K562 (cell line): ENCODE data around the gene BLTP3A. TPM values are rescaled to one million over a fixed set of nuclear protein-coding genes. Genes with fewer than 3 reads are reported as not detected.

ENCODE experiments used
- E2F8 ChIP-seq: fragments of 450-650 bp; IDR thresholded peaks from 2 replicates; pipeline ENCODE4 v1.7.1; 2018; ENCODE audit warnings: mild to moderate bottlenecking, low read depth; ENCODE audit not compliant: partially characterized antibody
- FOS ChIP-seq: IDR thresholded peaks from 3 replicates; pipeline ENCODE4 v1.6.1; 2011; ENCODE audit not compliant: insufficient read length; ENCODE audit errors: extremely low read depth
- HDAC2 ChIP-seq: fragments of 450-650 bp; IDR thresholded peaks from 2 replicates; pipeline ENCODE4 v1.6.1; 2016; ENCODE audit warnings: mild to moderate bottlenecking
- KAT7 ChIP-seq: sonication (generic); formaldehyde crosslinking; IDR thresholded peaks from 2 replicates; pipeline ENCODE4 v1.8.0; 2022; ENCODE audit warnings: missing genetic modification reagents, mild to moderate bottlenecking, borderline replicate concordance
- NR2F6 ChIP-seq: fragments of 450-650 bp; formaldehyde crosslinking; IDR thresholded peaks from 2 replicates; pipeline ENCODE4 v1.4.0; 2020; ENCODE audit warnings: mild to moderate bottlenecking
- SPI1 ChIP-seq: IDR thresholded peaks from 2 replicates; pipeline ENCODE4 v1.6.1; 2011; ENCODE audit warnings: low read depth, low read length, control low read depth, borderline replicate concordance
- SRSF9 ChIP-seq: fragments of 200-400 bp; formaldehyde crosslinking; IDR thresholded peaks from 2 replicates; pipeline ENCODE4 v1.6.1; 2017; ENCODE audit warnings: low read depth, low read length, borderline replicate concordance
- SUPT5H ChIP-seq: fragments of 450-650 bp; IDR thresholded peaks from 2 replicates; pipeline ENCODE4 v1.6.1; 2016
- THAP7 ChIP-seq: fragments of 250-450 bp; sonication (Bioruptor Pico); IDR thresholded peaks from 2 replicates; pipeline ENCODE4 v1.5.0; 2021
- YY1 ChIP-seq, 3 experiments: IDR thresholded peaks; 2 replicates each; pipeline ENCODE4 v1.6.1; 2011; ENCODE audit warnings: low read length in 2 of 3, mild to moderate bottlenecking in 2 of 3, moderate library complexity in 2 of 3, borderline replicate concordance in 1 of 3, control low read depth in 1 of 3, low read depth in 1 of 3; ENCODE audit not compliant: insufficient read depth in 3 of 3, insufficient replicate concordance in 2 of 3, control insufficient read depth in 1 of 3, insufficient read length in 1 of 3; ENCODE audit errors: extremely low read depth in 1 of 3
- ZBED1 ChIP-seq: IDR thresholded peaks from 2 replicates; pipeline ENCODE4 v1.6.1; 2014
- ZBTB40 ChIP-seq, 2 experiments: fragments of 450-650 bp in 1 of 2; sonication (generic) in 1 of 2; formaldehyde crosslinking in 1 of 2; IDR thresholded peaks; 2 replicates each; pipeline versions ENCODE4 v1.7.1 to v1.9.0; 2016 to 2022; ENCODE audit warnings: inconsistent platforms in 1 of 2, mild to moderate bottlenecking in 1 of 2, missing genetic modification reagents in 1 of 2
- ZFP36 ChIP-seq: fragments of 150-350 bp; IDR thresholded peaks from 2 replicates; pipeline ENCODE4 v1.6.1; 2018; ENCODE audit warnings: low read length, low read depth; ENCODE audit not compliant: partially characterized antibody
- polyA plus RNA-seq, 8 experiments: library from polyadenylated mRNA; depleted of rRNA in 4 of 8; stranded (reverse) in 5 of 8; unstranded in 3 of 8; fragments of >200 nt; fragmentation: Nextera tagmentation in 2 of 8; fragmentation: Illumina TruSeq in 1 of 8; extraction: Ambion mirVana in 2 of 8; extraction: Trizol in 1 of 8; gene quantifications; 2 replicates each; pipeline versions ENCODE4 v1.2.1 to v1.2.3, GENCODE V29; 2011 to 2014; ENCODE audit warnings: inconsistent platforms in 1 of 8, missing spikeins in 1 of 8
- total RNA-seq, 7 experiments: library from RNA; depleted of rRNA in 6 of 7; stranded (reverse); fragments of >200 nt in 6 of 7; fragmentation: Illumina TruSeq in 2 of 7; extraction: Trizol in 2 of 7; gene quantifications; 2 replicates each; pipeline versions ENCODE4 v1.2.1 to v1.2.3, GENCODE V29; 2011 to 2021; ENCODE audit warnings: low replicate concordance in 1 of 7

The BLTP3A gene
- total and polyA plus RNA-seq, 9 of the 15 experiments (the other 6 are each of a cell fraction or from before 2014, with no cell fraction given), result 7.5 to 34.6 (median 15.5) TPM

- 0 out of 2 replicates have a peak, but pooled peaks have one; percentile 23 for TF ChIP-seq ZBTB40 (IDR thresholded peaks at IDR 0.05)
- TF ChIP-seq ZBTB40 (CRISPR knock-in tag; IDR thresholded peaks at IDR 0.05), result no peak
- TF ChIP-seq YY1 (IDR thresholded peaks at IDR 0.05; ENCODE audit: borderline replicate concordance in 1 of 3, control insufficient read depth in 1 of 3, extremely low read depth in 1 of 3, insufficient read depth in 3 of 3, insufficient read length in 1 of 3, insufficient replicate concordance in 2 of 3, low read depth in 1 of 3, low read length in 2 of 3), result peak; percentile 37 to 91 (median 88)
- peak; percentile 52 for TF ChIP-seq E2F8
- TF ChIP-seq ZBED1, result peak; percentile 46; the same call in 1 of the 2 replicates
- TF ChIP-seq HDAC2, result peak; percentile 82; the same call in 1 of the 2 replicates
- TF ChIP-seq ZFP36, result no peak
- no peak for TF ChIP-seq SRSF9
- TF ChIP-seq FOS, result no peak
- 0 out of 2 replicates have a peak, but pooled peaks have one; percentile 19 for TF ChIP-seq THAP7 (CRISPR knock-in tag)
- TF ChIP-seq SUPT5H, result peak; percentile 80
- TF ChIP-seq NR2F6 (CRISPR knock-in tag), result no peak
- peak; percentile 68; the same call in 1 of the 2 replicates for TF ChIP-seq SPI1
- no peak for TF ChIP-seq KAT7 (CRISPR knock-in tag)
Measured at GRCh38 chr6:34791701-34792604, at the start of gene BLTP3A (continued).
